HepG2 (cell line): ENCODE measurements around the gene OAF. TPM values are rescaled to one million over a fixed set of nuclear protein-coding genes. Genes with fewer than 3 reads are reported as not detected.

ENCODE experiments used
- FOXA1 ChIP-seq, 2 experiments: fragments of 450-650 bp in 1 of 2; sonication (generic) in 1 of 2; formaldehyde crosslinking in 1 of 2; IDR thresholded peaks; 2 replicates each; pipeline versions ENCODE4 v1.4.0 to v1.6.1; 2016 to 2020; ENCODE audit warnings: missing genetic modification reagents in 1 of 2
- HDAC2 ChIP-seq: sonication (generic); formaldehyde crosslinking; IDR thresholded peaks from 2 replicates; pipeline ENCODE4 v1.4.0; 2020; ENCODE audit warnings: missing genetic modification reagents
- MED1 ChIP-seq: sonication (generic); formaldehyde crosslinking; IDR thresholded peaks from 2 replicates; pipeline ENCODE4 v1.4.0; 2020; ENCODE audit warnings: missing genetic modification reagents
- MTA1 ChIP-seq: sonication (generic); formaldehyde crosslinking; IDR thresholded peaks from 2 replicates; pipeline ENCODE4 v1.4.0; 2020; ENCODE audit warnings: missing genetic modification reagents, mild to moderate bottlenecking, borderline replicate concordance
- MYC ChIP-seq: sonication (generic); formaldehyde crosslinking; IDR thresholded peaks from 2 replicates; pipeline ENCODE4 v1.9.0; 2021; ENCODE audit warnings: missing genetic modification reagents, borderline replicate concordance
- PCBP1 ChIP-seq: fragments of 200-400 bp; formaldehyde crosslinking; IDR thresholded peaks from 2 replicates; pipeline ENCODE4 v1.6.1; 2017; ENCODE audit warnings: mild to moderate bottlenecking, low read depth, low read length, borderline replicate concordance
- RAD21 ChIP-seq: fragments of 450-650 bp; formaldehyde crosslinking; IDR thresholded peaks from 2 replicates; pipeline ENCODE4 v1.5.0; 2020; ENCODE audit warnings: mild to moderate bottlenecking
- RXRB ChIP-seq: IDR thresholded peaks from 2 replicates; pipeline ENCODE4 v1.6.1; 2016; ENCODE audit warnings: borderline replicate concordance, missing genetic modification reagents, missing compliant biosample characterization
- SALL1 ChIP-seq: sonication (generic); formaldehyde crosslinking; IDR thresholded peaks from 2 replicates; pipeline ENCODE4 v1.8.0; 2022; ENCODE audit warnings: mild to moderate bottlenecking, missing genetic modification reagents
- STAG1 ChIP-seq: sonication (generic); formaldehyde crosslinking; IDR thresholded peaks from 2 replicates; pipeline ENCODE4 v1.4.0; 2020; ENCODE audit warnings: missing genetic modification reagents
- ZNF30 ChIP-seq: sonication (generic); formaldehyde crosslinking; IDR thresholded peaks from 2 replicates; pipeline ENCODE4 v1.5.0; 2020; ENCODE audit warnings: mild to moderate bottlenecking, missing genetic modification reagents
- ZNF501 ChIP-seq: sonication (generic); formaldehyde crosslinking; IDR thresholded peaks from 2 replicates; pipeline ENCODE4 v1.5.1; 2020; ENCODE audit warnings: mild to moderate bottlenecking, moderate library complexity, missing genetic modification reagents
- ZNF552 ChIP-seq: sonication (generic); formaldehyde crosslinking; IDR thresholded peaks from 2 replicates; pipeline ENCODE4 v1.9.0; 2022; ENCODE audit warnings: missing genetic modification reagents, mild to moderate bottlenecking, borderline replicate concordance
- ZNF672 ChIP-seq: sonication (generic); formaldehyde crosslinking; IDR thresholded peaks from 2 replicates; pipeline ENCODE4 v1.8.1; 2022; ENCODE audit warnings: missing genetic modification reagents
- ZNF773 ChIP-seq: sonication (generic); formaldehyde crosslinking; IDR thresholded peaks from 2 replicates; pipeline ENCODE4 v1.4.0; 2020; ENCODE audit warnings: missing genetic modification reagents, borderline replicate concordance
- ZSCAN22 ChIP-seq: sonication (generic); formaldehyde crosslinking; IDR thresholded peaks from 2 replicates; pipeline ENCODE4 v1.4.0; 2020; ENCODE audit warnings: mild to moderate bottlenecking, missing genetic modification reagents
- ZZZ3 ChIP-seq: sonication (generic); formaldehyde crosslinking; IDR thresholded peaks from 2 replicates; pipeline ENCODE4 v1.4.0; 2020; ENCODE audit warnings: missing genetic modification reagents, mild to moderate bottlenecking, borderline replicate concordance
- polyA plus RNA-seq, 8 experiments: library from polyadenylated mRNA; depleted of rRNA in 3 of 8; stranded (reverse) in 7 of 8; unstranded in 1 of 8; fragments of >200 nt; fragmentation: Illumina TruSeq in 4 of 8; extraction: Trizol in 4 of 8; gene quantifications; 2 replicates each; pipeline versions ENCODE4 v1.2.1 to v1.2.3, GENCODE V29; 2011 to 2016; ENCODE audit warnings: low read depth in 4 of 8, missing spikeins in 1 of 8, mixed read lengths in 1 of 8; ENCODE audit not compliant: insufficient read depth in 1 of 8
- total RNA-seq, 5 experiments: library from RNA; depleted of rRNA; stranded (reverse); fragments of >200 nt; fragmentation: Illumina TruSeq; extraction: Trizol; gene quantifications; 2 replicates each; pipeline ENCODE4 v1.2.3, GENCODE V29; 2016; ENCODE audit warnings: low read depth in 1 of 5
- TF ChIP-seq, protein P1 (sequence below): sonication (generic); formaldehyde crosslinking; IDR thresholded peaks from 2 replicates; pipeline ENCODE4 v1.4.0; 2020; ENCODE audit warnings: mild to moderate bottlenecking, missing genetic modification reagents
- TF ChIP-seq, protein P2 (sequence below), 2 experiments: sonication (generic) in 1 of 2; formaldehyde crosslinking in 1 of 2; IDR thresholded peaks; 2 replicates each; pipeline versions ENCODE4 v1.6.1 to v1.9.0; 2014 to 2022; ENCODE audit warnings: antibody characterized with exemption in 1 of 2, borderline replicate concordance in 1 of 2, inconsistent platforms in 1 of 2, low read depth in 1 of 2, missing genetic modification reagents in 1 of 2
- TF ChIP-seq, protein P3 (sequence below): IDR thresholded peaks from 2 replicates; pipeline ENCODE4 v1.6.1; 2018; ENCODE audit warnings: missing genetic modification reagents

OAF gene
- total and polyA plus RNA-seq, 2 of the 13 experiments (the other 11 are each of a cell fraction or from before 2014, with no cell fraction given): 63.7 to 94.6 TPM

DNA sequence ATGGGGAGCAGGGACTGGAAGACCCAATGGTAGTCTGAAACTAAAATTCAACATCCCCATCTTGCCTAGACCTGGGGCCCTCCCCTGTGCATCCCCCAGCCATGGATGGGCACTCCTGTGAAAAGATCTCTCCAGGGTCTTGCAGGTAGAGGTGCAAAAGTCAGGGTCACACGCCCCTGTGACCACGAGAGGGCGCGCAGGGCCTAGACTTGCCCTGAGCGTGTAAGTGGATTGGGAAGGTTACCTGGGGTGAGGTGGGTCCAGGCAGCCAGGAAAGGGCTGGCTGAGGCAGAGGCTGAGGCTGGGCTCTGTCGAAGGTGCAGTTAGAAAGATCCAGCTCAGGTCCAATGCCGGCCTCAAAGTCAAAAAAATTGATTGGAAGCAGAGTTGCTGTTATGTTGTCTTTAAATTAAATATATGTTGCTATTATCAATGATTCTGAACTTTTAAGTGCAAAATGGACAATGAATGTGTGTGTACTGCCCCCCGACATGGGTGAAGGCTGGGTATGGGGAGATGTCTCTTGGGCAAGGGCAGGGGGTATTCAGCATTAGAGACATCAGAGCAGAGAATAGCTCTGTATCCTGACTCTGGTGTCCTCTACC is 24.3 kb downstream of the OAF start (continued):
- TF ChIP-seq MTA1 (no peak), MED1 (CRISPR knock-in tag) (0 out of 2 replicates have a peak, but pooled peaks have one; percentile 33), FOXA1 (IDR thresholded peaks at IDR 0.05) (no peak), FOXA1 (CRISPR knock-in tag; IDR thresholded peaks at IDR 0.05) (no peak), RXRB (CRISPR knock-in tag) (peak; percentile 92), HDAC2 (CRISPR knock-in tag) (no peak), ZSCAN22 (CRISPR knock-in tag) (no peak), MYC (peak; percentile 30; the same call in 1 of the 2 replicates), ZNF552 (CRISPR knock-in tag) (no peak), ZZZ3 (CRISPR knock-in tag) (no peak), STAG1 (peak; percentile 96), ZNF501 (CRISPR knock-in tag) (no peak), ZNF30 (no peak), ZNF773 (CRISPR knock-in tag) (no peak), SALL1 (CRISPR knock-in tag) (peak; percentile 19; the same call in 1 of the 2 replicates), PCBP1 (no peak), RAD21 (peak; percentile 84), ZNF672 (CRISPR knock-in tag) (no peak)
- TF ChIP-seq, protein P1, sequence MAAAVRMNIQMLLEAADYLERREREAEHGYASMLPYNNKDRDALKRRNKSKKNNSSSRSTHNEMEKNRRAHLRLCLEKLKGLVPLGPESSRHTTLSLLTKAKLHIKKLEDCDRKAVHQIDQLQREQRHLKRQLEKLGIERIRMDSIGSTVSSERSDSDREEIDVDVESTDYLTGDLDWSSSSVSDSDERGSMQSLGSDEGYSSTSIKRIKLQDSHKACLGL: no peak
- TF ChIP-seq, protein P2, sequence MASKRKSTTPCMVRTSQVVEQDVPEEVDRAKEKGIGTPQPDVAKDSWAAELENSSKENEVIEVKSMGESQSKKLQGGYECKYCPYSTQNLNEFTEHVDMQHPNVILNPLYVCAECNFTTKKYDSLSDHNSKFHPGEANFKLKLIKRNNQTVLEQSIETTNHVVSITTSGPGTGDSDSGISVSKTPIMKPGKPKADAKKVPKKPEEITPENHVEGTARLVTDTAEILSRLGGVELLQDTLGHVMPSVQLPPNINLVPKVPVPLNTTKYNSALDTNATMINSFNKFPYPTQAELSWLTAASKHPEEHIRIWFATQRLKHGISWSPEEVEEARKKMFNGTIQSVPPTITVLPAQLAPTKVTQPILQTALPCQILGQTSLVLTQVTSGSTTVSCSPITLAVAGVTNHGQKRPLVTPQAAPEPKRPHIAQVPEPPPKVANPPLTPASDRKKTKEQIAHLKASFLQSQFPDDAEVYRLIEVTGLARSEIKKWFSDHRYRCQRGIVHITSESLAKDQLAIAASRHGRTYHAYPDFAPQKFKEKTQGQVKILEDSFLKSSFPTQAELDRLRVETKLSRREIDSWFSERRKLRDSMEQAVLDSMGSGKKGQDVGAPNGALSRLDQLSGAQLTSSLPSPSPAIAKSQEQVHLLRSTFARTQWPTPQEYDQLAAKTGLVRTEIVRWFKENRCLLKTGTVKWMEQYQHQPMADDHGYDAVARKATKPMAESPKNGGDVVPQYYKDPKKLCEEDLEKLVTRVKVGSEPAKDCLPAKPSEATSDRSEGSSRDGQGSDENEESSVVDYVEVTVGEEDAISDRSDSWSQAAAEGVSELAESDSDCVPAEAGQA (IDR thresholded peaks at IDR 0.05; ENCODE audit: low read depth): no peak
- TF ChIP-seq, protein P2 (CRISPR knock-in tag; IDR thresholded peaks at IDR 0.05; ENCODE audit: borderline replicate concordance): no peak
- TF ChIP-seq, protein P3, sequence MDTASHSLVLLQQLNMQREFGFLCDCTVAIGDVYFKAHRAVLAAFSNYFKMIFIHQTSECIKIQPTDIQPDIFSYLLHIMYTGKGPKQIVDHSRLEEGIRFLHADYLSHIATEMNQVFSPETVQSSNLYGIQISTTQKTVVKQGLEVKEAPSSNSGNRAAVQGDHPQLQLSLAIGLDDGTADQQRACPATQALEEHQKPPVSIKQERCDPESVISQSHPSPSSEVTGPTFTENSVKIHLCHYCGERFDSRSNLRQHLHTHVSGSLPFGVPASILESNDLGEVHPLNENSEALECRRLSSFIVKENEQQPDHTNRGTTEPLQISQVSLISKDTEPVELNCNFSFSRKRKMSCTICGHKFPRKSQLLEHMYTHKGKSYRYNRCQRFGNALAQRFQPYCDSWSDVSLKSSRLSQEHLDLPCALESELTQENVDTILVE (CRISPR knock-in tag): no peak
